CD1c-positive myeloid dendritic cell (primary cell): ENCODE results near the gene C1GALT1.
"Not testable (repeated sequence)": the region's sequence is repeated elsewhere in the genome, so short reads cannot be mapped to it uniquely, and the experiment has no call there.

ENCODE experiments used
- DNase-seq: peaks from one replicate; pipeline ENCODE4 v3.0.0-alpha.2; 2016; ENCODE audit errors: extremely low spot score

The C1GALT1 gene

DNA sequence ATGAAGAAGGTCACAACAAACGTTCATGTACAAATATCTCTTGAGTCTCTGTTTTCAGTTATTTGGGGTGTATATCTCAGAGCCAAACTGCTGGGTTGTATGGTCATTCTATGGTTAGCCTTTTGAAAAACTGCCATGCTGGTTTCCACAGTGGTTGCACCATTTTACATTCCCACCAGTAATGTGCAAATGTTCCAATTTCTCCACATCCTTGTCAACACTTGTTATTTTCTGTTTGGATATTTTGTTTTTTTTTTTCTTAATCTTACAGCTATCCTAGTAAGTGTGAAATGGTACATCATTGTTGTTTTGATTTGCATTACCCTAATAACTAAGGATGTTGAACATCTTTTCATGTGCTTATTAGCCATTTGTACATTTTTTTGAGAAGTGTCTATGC lies 13.0 kb upstream of the C1GALT1 start:
- no peak for DNase-seq

DNA sequence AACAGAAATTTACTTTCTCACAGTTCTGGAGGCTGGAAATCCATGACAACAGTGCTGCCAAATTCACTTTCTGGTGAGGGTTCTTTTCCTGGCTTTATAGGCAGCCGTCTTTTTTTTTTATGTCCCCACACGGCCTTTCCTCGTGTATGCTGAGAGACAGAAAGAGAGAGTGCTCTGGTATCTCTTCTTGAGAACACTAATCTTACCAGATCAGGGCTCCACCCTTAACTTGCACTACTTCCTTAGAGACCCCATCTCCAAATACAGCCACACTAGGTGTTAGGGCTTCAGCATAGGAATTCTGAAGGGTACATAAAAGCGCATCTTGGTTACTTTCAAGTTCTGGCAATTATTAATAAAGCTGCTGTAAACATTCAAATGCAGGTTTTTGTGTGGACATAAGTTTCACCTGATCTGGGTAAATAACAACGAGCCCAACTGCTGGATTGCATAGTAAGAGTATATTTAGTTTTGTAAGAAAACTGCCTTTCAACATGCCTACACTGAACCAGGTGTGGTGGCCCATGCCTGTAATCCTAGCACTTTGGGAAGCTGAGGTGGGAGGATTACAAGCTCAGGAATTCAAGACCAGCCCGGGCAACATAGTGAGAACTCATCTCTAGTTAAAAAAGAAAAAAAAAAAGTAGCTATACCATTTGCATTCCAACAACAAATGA lies 8.2 kb upstream of the C1GALT1 start:
- no peak for DNase-seq

DNA sequence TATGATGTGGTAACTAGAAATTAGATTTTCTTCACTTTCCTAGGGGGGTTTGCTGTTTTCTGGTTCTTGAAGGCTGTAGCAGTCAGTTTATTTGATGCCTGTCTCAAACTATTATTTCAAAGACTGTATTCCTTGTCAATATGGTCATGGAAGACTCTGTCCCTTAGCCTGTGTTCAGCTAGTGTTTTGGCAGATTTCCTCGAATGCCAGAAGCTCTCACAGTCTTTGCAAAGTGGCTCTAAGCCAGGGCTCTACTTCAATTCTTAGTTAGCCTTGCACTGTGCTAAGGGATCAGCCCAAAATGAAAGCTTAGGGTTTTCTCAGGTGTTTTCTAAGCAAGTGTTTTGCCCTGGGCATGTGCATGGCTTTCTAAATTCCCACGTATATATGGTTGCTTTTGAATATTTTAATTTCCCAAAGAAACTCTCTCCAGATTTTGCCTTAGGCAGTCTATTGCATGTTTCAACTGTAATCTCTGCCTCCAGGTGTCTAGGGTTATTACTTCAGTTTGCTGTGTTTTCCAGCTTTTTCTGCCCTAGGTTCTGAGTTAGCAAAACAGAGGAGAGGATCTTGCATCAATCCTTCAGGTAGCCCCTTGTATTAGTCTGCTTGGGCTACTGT lies 7.2 kb upstream of the C1GALT1 start:
- DNase-seq = no peak

DNA sequence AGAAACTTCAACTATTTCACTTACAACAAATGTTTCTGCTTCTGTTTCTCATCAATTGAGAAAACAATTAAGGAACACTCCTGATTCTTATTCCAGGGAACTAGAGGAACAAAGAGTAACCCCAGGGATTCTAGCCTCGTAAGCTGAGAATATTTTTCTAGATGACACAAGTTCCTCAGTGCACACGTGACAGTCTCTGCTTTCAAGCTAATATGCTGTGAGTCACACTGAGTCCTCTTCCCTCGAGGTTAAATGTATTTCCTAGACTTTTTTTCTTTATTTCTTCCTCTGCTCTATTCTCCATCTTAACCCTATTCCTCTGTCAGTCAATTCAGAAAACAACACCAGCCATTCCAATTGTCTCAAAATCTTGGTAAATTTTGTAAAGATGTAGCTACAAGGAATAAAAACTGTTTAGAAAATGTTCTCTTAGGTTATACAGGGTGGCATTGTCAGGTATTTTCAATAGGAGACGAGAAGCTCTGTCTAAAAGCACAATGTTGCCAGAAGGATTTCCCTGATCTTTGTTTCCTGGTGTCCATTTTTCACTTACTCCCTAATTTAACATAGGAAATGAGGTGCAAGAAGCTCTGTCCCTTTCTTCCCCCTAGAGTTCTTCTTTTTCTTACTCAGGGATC lies 5.8 kb upstream of the C1GALT1 start:
- DNase-seq = peak; percentile 85

DNA sequence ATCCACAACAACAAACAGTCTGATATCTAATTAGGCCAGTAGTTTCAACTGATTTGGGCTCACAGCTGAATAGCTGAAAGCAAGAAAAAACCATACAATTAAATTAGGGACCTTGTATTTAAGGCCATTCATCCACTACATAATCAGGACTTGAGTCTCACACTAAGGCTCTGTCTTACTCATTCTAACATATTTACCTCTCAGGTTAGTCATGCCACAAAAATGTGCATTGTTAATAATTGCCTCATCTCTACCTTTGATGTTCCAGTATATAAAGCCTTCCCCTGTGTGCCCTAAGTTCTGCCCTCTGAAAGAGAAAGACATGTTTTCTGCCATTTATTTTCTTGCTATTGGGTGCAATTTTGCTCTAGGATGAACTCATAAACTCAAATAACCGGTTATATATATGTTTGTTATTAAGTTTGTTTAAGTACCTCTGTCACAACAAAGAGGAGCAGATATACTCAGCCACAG lies 5.3 kb upstream of the C1GALT1 start:
- DNase-seq = no peak

DNA sequence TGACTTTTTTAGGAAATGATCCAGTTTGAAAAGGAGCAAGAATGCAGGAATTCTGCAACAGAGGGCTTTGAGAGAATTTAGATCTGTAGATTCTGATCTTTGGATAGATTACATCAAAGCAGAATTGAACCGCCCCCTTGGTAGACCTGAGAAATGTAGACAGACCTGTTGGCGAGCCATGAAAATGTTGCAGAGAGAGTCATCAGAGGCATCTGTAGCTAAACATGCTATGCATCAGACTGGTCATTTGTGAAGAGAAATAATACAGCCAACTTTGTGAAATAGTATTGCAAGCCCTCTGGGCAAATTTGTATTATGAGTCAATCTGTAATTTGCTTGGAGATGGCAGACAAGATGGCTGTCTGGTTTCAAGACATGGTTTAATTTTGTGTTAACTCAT lies 4.3 kb upstream of the C1GALT1 start:
- no peak for DNase-seq

DNA sequence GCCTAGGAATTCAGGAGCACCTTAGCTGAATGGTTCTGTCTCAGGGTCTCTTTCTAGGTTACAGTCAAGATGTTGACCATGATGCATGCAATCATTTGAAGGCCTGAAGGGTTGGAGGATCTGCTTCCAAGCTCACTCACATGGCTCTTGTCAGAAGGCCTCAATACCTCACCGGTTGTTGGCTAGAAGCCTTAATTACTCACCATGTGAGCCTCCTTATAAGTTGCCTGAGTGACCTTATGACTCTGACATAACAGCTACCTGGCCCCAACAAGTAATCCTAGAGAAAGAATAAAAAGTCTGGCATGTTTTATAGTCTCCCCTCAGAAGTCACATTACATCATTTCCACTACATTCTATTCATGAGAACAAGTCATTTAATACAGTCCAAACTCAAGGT lies 3.4 kb upstream of the C1GALT1 start:
- DNase-seq = no peak

DNA sequence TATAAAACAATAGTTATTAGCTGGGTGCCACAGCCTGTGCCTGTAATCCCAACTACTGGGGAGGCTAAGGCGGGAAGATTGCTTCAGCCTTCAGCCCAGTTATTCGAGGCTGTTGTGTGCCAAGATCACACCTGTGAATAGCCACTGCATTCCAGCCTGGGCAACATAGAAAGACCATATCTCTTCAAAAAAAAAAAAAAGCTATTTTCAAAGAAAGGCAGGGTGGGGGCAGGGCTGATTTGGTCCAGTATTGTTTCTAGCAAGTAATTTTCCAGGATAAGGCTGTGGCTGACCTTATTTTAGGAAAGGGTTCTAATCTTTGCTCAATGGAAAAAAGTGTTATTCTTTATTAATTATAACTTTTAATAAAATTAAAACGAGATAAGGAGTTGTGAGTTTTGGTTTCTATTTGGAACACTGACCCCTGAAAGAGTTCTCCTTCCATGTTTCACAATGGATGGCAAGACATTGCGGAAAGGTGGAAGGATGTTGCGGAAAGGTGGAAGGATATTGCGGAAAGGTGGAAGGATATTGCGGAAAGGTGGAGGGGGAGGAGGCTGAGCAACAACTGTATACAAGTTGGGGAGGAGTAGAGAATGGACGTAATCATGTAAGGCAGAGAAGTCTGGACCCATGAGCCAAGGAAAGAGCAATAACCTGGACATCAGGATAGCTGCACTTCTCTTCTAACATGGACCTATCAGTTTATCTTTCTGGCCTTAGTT lies 1.5 kb upstream of the C1GALT1 start:
- DNase-seq = no peak

DNA sequence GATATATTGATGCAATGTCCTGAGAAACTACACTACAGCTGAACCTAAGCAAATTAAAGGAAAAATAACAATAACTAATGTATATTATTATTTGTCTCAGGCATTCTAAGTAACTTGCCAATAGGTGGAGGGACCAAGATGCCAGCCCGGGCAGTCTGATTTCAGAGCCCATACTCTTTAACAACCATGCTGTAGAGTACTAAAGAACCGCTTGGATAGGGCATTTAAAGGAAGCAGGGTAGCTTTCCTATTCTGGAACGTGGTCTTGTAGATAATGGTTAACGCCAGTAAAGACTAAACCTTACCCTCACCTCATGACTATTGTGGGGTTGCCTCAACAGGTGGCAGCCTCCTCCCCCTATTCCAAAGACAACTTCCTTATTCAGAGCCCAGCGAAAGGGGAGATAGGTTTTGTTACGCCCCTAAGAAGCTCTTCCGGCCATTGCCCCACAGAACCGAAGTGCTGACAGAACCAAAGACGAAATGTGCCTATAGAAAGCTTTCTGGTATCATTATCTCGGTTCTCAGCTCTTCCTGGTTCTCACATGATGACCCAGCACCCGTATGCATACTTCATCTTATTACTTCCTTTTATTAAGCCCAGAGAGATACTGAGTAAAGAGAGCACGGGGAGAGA lies 707 bp upstream of the C1GALT1 start:
- DNase-seq = peak; percentile 80

DNA sequence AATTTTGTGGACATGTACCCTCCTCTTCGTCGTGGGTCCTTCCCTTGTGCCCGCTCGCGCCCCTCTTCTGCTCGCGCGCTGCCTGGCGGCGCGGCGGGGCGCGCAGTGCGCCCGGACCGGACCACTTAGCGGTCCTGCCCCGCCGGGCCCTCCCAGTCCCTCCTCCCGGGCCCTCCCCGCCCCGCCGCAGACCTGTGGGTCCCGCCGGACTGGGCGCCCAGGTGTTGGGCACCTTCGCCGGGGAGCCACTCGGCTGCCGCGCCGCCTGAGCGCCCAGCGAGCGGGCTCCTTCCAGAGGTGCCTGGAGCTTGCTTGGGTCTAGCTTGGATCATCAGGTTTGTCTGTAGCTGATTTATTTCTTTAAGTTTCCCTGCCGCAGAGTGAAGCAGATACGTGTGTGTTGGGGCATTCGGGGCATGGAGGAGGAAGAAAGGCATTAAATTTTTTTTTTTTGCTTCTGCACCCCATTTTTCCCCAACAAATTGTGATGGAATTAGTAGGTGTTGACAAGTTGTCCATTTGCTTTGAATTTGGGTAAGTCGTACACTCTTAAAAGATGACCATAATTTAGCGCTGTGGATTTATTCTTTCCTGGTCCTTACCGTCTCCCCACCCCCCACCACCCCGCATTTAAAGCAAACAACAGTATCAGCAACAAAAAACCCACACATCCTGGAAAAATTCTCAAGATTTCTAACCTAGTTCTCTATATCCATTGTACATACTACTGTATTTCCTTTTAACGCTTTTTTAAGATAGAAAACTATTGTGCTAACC lies 905 bp downstream of the C1GALT1 start:
- peak; percentile 46 for DNase-seq

DNA sequence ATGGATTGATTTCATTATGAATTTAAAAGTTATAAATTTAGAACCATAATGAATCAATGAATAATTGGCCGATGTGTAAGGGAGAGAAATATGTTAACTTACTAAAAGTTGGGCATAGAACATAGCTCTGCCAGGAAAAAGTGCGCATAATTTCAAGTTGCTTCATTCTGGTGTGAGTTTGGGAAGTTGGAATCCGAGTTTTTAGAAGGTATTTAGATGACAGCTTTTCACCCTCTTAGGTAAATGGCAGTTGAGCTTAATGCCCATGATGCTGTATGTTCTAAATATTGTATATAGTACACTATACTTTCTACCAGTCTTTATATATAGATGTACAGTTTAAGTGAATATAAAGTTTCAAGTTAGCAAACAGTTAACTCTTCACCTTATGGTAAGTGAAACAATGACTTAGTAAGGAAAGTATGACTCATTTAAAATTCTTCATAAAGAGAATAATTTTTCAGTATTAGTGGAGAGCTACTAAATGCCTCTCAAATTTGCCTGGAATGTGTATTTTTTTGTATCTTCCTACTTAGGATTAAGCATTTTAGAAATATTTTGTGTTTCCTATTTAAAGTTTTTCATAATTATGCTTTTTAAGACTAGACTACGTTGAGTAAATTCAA lies 1.6 kb downstream of the C1GALT1 start:
- DNase-seq = no peak

DNA sequence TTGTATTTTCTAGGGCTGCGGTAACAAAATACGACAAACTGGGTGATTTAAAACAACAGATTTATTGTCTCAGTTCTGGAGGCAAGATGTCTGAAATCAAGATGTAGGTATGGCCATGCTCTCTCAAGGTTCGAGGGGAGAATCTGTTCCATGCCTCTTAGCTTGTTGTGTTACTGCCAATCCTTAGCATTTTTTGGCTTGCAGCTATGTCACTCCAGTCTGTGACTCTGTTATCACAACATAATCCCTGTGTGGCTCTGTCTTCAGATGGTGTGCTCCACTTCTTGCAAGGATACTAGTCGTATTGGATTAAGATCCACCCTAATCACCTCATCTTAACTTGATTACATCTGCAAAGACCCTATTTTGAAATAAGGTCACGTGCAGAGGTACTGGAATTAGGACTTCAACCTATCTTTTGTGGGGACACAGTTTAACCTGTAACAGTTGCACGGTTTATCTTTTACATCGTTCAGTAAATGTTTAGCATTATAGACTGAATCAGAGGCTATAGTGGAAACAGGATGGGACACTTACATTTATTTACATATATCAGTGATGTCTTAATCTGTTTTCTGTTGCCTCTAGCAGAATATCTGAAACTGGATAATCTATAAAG lies 3.1 kb downstream of the C1GALT1 start:
- no peak for DNase-seq

DNA sequence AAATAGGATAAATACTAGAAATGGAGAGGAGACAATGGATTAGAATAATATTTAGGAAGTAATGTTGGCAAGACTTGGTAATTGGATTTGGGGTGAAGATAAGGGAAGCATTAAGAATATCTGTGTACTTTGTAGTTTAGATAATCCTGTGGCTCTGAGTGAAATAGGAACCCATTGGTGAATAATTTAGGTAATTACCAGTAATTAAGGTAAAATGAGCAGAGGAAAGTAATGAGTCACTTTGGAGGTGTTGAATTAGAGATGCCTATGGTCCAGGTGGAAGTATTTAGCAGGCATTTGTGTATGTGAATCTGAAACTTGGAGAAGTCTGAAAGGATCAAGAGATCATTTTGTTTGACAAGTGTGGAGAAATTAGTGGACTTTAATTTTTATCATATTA lies 5.7 kb downstream of the C1GALT1 start:
- DNase-seq = no peak

DNA sequence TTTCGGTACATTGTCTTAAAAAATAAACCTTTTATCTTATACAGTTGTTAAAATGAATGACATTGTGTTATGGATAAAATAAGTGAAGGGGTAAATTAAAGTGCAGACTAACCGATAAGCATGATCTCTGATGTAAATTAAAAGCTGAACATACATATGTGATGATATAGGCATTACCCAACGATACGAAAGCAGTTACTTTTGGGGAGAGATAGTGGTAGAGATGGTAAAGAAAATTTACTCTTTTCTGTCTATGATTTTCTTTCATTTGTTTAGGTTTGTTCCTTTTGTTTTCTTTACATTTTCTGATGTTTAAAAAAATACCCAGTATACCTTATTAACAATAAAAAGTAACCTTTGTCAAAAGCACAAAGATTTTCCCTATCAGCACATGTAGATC lies 6.4 kb downstream of the C1GALT1 start:
- DNase-seq = no peak

DNA sequence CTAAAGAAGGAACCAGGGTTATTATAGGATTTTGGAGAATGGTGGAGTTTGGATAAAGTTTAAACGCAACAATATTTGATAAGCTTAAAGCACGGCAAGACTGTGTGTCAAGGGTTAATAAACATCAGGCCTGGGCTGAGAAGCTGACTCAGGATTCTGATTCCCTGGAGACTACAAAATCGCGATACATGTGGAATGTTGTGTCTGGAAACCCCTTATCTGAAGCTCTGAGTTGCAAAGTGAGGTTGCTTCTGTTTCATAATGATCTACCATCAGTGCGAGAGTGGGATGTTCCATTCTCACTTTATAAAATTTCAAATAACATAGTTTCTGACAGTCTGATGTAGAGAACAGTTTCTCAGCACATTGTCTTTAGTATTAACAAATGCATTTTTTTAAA lies 7.8 kb downstream of the C1GALT1 start:
- DNase-seq = no peak

DNA sequence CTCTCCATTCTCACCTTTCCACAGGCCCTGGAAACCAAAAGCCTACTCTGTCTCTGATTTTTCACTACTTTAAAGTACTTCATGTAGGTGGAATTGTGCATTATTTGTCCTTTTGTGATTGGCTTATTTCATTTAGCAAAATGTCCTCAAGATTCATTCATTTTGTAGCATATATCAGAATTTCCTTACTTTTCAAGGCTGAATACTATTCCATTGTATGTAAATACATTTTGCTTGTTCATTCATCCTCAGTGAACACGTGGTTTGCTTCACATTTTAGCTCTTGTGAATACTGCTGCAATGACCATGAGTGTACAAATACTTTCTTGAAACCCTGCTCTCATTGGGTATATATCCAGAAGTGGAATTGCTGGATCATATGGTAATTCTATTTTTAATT lies 8.8 kb downstream of the C1GALT1 start:
- DNase-seq = no peak

DNA sequence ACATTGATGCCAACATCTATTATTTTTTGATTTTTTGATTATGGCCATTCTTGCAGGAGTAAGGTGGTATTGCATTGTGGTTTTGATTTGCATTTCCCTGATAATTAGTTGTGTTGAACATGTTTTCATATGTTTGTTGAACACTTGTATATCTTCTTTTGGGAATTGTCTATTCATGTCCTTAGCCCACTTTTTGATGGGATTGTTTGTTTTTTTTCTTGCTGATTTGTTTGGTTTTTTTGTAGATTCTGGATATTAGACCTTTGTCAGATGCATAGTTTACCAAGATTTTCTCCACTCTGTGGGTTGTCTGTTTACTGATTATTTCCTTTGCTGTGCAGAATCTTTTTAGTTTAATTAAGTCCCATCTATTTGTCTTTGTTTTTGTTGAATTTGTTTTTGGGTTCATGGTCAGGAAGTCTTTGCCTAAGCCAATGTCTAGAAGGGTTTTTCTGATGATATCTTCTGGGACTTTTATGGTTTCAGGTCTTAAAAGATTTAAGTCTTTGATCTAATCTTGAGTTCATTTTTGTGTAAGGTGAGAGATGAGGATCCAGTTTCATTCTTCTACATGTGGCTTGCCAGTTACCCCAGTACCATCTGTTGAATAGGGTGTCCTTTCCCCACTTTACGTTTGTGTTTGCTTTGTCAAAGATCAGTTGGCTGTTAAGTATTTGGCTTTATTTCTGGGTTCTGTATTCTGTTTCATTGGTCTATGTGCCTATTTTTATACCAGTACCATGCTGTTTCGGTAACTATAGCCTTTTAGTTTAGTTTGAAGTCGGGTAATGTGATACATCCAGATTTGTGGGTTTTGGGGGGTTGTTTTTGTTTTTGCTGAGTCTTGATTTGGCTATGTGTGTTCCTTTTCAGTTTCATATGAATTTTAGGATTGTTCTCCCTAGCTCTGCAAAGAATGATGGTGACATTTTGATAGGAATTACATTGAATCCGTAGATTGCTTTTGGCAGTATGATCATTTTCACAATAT lies 10.7 kb downstream of the C1GALT1 start:
- not testable (repeated sequence) for DNase-seq

DNA sequence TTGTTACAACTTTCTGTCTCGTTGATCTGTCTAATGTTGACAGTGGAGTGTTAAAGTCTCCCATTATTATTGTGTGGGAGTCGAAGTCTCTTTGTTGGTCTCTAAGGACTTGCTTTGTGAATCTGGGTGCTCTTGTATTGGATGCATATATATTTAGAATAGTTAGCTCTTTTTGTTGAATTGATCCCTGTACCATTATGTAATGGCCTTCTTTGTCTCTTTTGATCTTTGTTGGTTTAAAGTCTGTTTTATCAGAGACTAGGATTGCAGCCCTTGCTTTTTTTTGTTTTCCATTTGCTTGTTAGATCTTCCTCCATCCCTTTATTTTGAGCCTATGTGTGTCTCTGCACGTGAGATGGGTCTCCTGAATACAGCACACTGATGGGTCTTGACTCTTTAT lies 17.2 kb downstream of the C1GALT1 start:
- DNase-seq = not testable (repeated sequence)

DNA sequence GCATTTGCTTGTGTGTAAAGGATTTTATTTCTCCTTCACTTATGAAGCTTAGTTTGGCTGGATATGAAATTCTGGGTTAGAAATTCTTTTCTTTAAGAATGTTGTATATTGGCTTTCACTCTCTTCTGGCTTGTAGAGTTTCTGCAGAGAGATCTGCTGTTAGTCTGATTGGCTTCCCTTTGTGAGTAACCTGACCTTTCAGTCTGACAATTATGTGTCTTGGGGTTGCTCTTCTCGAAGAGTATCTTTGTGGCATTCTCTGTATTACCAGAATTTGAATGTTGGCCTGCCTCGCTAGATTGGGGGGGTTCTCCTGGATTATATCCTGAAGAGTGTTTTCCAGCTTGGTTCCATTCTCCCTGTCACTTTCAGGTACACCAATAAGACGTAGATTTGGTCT lies 17.9 kb downstream of the C1GALT1 start:
- not testable (repeated sequence) for DNase-seq
